ENCODE measurements around the gene PACS2.
A peak's percentile ranks its signal among the peaks of the same experiment; 100 is the strongest.

Gene PACS2

GRCh38 chr14:105411017-105411941 is 96.7 kb downstream of the PACS2 start:
- DNase-seq (ENCODE audit: low read depth), result peak; percentile 27

- DNase-seq (ENCODE audit: low read depth), result no peak
Measured at GRCh38 chr14:105411985-105412770, 97.6 kb downstream of the PACS2 start.

- no peak for DNase-seq (ENCODE audit: low read depth)
Measured at GRCh38 chr14:105412771-105413543, 98.4 kb downstream of the PACS2 start.

GRCh38 chr14:105413544-105413886 is 99.0 kb downstream of the PACS2 start:
- DNase-seq (ENCODE audit: low read depth), result no peak

GRCh38 chr14:105414456-105415371 is 100.2 kb downstream of the PACS2 start:
- peak; percentile 66 for DNase-seq (ENCODE audit: low read depth)

- DNase-seq (ENCODE audit: low read depth), result no peak
Measured at GRCh38 chr14:105415481-105416428, 101.2 kb downstream of the PACS2 start.

GRCh38 chr14:105416671-105417070 is 102.1 kb downstream of the PACS2 start:
- DNase-seq (ENCODE audit: low read depth), result no peak

- DNase-seq (ENCODE audit: low read depth), result no peak
Measured at GRCh38 chr14:105417690-105418121, 103.2 kb downstream of the PACS2 start.

- DNase-seq (ENCODE audit: low read depth), result no peak
Measured at GRCh38 chr14:105418269-105419194, 104.0 kb downstream of the PACS2 start.

- peak; percentile 28 for DNase-seq (ENCODE audit: low read depth)
Measured at GRCh38 chr14:105419195-105420091, 104.9 kb downstream of the PACS2 start, which contains the start of gene MTA1. TSS of gene MTA1 (plus strand) at chr14:105419827. CDS start at chr14:105420036, 209 bp downstream.

- DNase-seq (ENCODE audit: low read depth), result no peak
Measured at GRCh38 chr14:105420101-105420973, 105.8 kb downstream of the PACS2 start.

- DNase-seq (ENCODE audit: low read depth), result no peak
Measured at GRCh38 chr14:105420974-105421674, 106.6 kb downstream of the PACS2 start.

- no peak for DNase-seq (ENCODE audit: low read depth)
Measured at GRCh38 chr14:105421723-105422615, 107.4 kb downstream of the PACS2 start.

GRCh38 chr14:105422695-105423487 is 108.3 kb downstream of the PACS2 start:
- no peak for DNase-seq (ENCODE audit: low read depth)

Data from fibroblast of gingiva (primary cell).